Osteocyte (in vitro differentiated cells): ENCODE results near the gene DROSHA. TPM values are rescaled to one million over a fixed set of nuclear protein-coding genes. Genes with fewer than 3 reads are reported as not detected.

ENCODE experiments used
- DNase-seq: peaks from one replicate; pipeline ENCODE4 v3.0.0; 2021; ENCODE audit warnings: mixed read lengths; ENCODE audit not compliant: unreplicated experiment; ENCODE audit errors: extremely low spot score
- H3K27ac Mint-ChIP-seq: one replicate; pipeline ENCODE4 v1.8.0; 2021; ENCODE audit warnings: mild to moderate bottlenecking, mixed read lengths; ENCODE audit not compliant: unreplicated experiment
- H3K27me3 Mint-ChIP-seq: one replicate; pipeline ENCODE4 v1.8.0; 2021; ENCODE audit warnings: mixed read lengths; ENCODE audit not compliant: unreplicated experiment
- H3K36me3 Mint-ChIP-seq: one replicate; pipeline ENCODE4 v1.8.0; 2021; ENCODE audit warnings: mixed read lengths; ENCODE audit not compliant: unreplicated experiment
- H3K4me1 Mint-ChIP-seq: one replicate; pipeline ENCODE4 v1.8.0; 2021; ENCODE audit warnings: mixed read lengths; ENCODE audit not compliant: unreplicated experiment
- H3K4me3 Mint-ChIP-seq: one replicate; pipeline ENCODE4 v1.8.0; 2021; ENCODE audit warnings: mild to moderate bottlenecking, moderate library complexity, mixed read lengths; ENCODE audit not compliant: unreplicated experiment
- H3K9me3 Mint-ChIP-seq: one replicate; pipeline ENCODE4 v1.8.0; 2021; ENCODE audit warnings: mixed read lengths; ENCODE audit not compliant: unreplicated experiment
- CTCF ChIP-seq: fragments of 200-600 bp; sonication (generic); IDR thresholded peaks from 2 replicates; pipeline ENCODE4 v1.5.0; 2021; ENCODE audit warnings: antibody characterized with exemption, mild to moderate bottlenecking, moderate library complexity
- long read RNA-seq: library from polyadenylated mRNA; unstranded; transcript quantifications from one replicate; pipeline ENCODE4 v2.0.0, GENCODE V29; 2021
- total RNA-seq: library from RNA; stranded (reverse); gene quantifications from 2 replicates; pipeline ENCODE4 v1.2.1, GENCODE V29; 2021

The DROSHA gene
- total RNA-seq = 70.9 and 71.5 TPM in 2 replicates
- long read RNA-seq, partial matches to known transcripts = 34 of 40 reads
- long read RNA-seq, other reads (novel, unspliced or antisense) = 6 of 40 reads

DNA sequence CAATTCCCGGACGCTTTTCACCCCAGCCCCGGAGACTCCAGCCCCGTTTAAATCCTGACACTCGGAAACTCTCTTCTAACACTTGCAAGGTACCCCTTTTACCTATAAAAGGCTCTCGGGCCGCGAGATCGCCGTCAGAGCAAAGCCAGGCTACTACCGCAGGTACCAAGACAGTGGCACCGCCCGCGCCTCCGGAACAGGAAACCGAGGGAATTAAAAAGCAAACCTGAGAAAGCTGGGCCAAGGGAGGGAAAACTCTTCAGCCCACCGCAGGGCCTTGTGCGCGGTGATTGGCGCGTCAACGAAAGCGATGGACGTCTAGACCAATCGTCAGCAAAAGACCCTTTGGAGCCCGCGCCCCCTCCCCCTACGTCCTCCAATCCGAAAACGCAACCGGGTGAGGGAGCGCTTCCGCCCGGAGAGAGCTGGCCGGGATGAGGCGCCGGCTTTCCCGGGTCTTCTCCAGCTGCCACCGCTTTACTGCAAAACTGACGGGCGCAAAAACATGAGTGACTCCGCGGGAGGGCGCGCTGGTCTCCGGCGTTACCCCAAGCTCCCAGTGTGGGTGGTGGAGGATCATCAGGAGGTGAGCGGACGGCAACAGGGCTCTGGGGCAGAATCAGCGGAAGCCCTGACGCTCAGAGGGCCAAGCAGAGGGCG is at the start of gene DROSHA, which contains the start of gene C5orf22:
Gene DROSHA (minus strand): TSS at position 206 of the 660 bp plus-strand sequence. CDS start 3,034 bp downstream, outside the sequence.
Gene C5orf22 (plus strand): TSS at position 414 of the 660 bp plus-strand sequence. CDS start 92 bp downstream, at position 506.
- H3K27me3 Mint-ChIP-seq = no peaks in the 10 kb centered on the region
- TF ChIP-seq CTCF = no peak
- H3K9me3 Mint-ChIP-seq = no peaks in the 10 kb centered on the region
- H3K27ac Mint-ChIP-seq = peak within 1 kb of the TSS; percentile 96
- DNase-seq = peak; percentile 97
- peaks cover 45% of the 10 kb centered on the region for H3K4me1 Mint-ChIP-seq
- H3K36me3 Mint-ChIP-seq = peaks cover 33% of the 10 kb centered on the region
- H3K4me3 Mint-ChIP-seq = peak within 1 kb of the TSS; percentile 98

DNA sequence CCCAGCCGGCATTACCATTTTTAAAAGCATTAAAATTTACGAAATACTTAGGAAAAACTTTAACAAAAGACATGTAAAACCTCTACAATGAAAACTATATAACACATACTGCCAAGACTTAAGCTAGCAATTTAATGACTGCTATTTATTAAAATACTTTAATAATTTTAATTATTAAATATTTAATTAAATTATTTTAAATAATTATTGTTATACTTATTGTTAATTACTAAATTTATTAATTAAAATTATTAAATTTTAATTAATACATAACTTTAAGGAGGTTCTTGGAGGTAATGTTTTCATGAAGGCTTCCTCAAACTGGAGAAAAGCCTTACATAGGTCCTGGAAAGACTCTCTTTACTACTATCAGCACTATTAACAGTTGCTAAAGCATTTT is 47.7 kb upstream of the DROSHA start:
- Mint-ChIP-seq H3K4me3 (no peak overlapping the region), H3K4me1 (no peaks in the 10 kb centered on the region), H3K36me3 (no peaks in the 10 kb centered on the region), H3K9me3 (no peaks in the 10 kb centered on the region), H3K27ac (no peak overlapping the region), H3K27me3 (peaks cover 45% of the 10 kb centered on the region)
- TF ChIP-seq CTCF = no peak
- DNase-seq = no peak

GRCh38 chr5:31577438-31577837 is 45.5 kb upstream of the DROSHA start:
- no peak for TF ChIP-seq CTCF
- no peak for DNase-seq
- H3K4me3 Mint-ChIP-seq = no peak overlapping the region
- H3K27ac Mint-ChIP-seq = no peak overlapping the region
- H3K36me3 Mint-ChIP-seq = no peaks in the 10 kb centered on the region
- H3K4me1 Mint-ChIP-seq = no peaks in the 10 kb centered on the region
- no peaks in the 10 kb centered on the region for H3K9me3 Mint-ChIP-seq
- H3K27me3 Mint-ChIP-seq = peaks cover 48% of the 10 kb centered on the region

GRCh38 chr5:31574772-31575171 is 42.9 kb upstream of the DROSHA start:
- no peak for TF ChIP-seq CTCF
- no peaks in the 10 kb centered on the region for H3K9me3 Mint-ChIP-seq
- DNase-seq = no peak
- no peak overlapping the region for H3K4me3 Mint-ChIP-seq
- H3K27ac Mint-ChIP-seq = no peak overlapping the region
- H3K27me3 Mint-ChIP-seq = peaks cover 46% of the 10 kb centered on the region
- no peaks in the 10 kb centered on the region for H3K4me1 Mint-ChIP-seq
- H3K36me3 Mint-ChIP-seq = no peaks in the 10 kb centered on the region

DNA sequence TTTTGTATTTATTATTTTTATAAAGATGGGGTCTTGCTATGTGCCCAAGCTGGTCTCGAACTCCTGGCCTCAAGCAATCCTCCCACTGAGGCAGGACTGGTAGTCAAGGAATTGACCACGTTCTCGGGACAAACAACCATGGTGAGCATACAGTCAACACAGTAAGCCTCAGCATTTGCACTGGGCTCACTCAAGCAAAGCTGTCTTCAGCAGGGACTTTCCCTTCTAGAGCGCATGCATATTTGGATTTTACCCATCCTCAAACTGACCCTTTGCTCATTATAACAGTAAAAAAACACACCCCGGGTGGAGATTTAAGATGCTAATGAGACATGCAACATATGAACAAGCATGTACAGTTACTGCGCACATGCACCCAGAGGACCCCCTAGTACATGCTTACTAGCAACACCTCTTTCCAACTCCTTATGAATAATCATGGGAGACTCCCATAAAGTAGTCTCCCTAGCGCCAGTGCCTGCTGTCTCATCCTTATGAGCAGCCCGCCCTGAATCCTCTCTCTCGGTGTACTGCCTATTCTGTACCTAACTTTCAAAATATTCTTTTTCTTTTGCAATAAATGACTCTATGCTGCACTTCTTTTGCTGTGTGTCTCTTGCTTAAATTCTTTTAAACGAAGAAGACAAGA is 41.7 kb upstream of the DROSHA start:
- Mint-ChIP-seq H3K27me3 (peaks cover 45% of the 10 kb centered on the region), H3K4me1 (no peaks in the 10 kb centered on the region), H3K4me3 (no peak overlapping the region), H3K9me3 (no peaks in the 10 kb centered on the region), H3K27ac (no peak overlapping the region), H3K36me3 (no peaks in the 10 kb centered on the region)
- TF ChIP-seq CTCF = no peak
- DNase-seq = no peak
